Hepatocyte (in vitro differentiated cells): Measurements from ENCODE around the gene QRSL1.

Source experiments
- EZH2phosphoT487 ChIP-seq: fragments of 200-600 bp; sonication (generic); IDR thresholded peaks from one replicate; pipeline ENCODE4 v1.6.1; 2018; ENCODE audit warnings: antibody characterized with exemption, mild to moderate bottlenecking, low read depth, moderate library complexity; ENCODE audit not compliant: unreplicated experiment, severe bottlenecking
- TF ChIP-seq, protein P1 (sequence below): fragments of 200-600 bp; sonication (generic); IDR thresholded peaks from 2 replicates; pipeline ENCODE4 v1.5.1; 2016; ENCODE audit warnings: antibody characterized with exemption, mild to moderate bottlenecking; ENCODE audit not compliant: poor library complexity

DNA sequence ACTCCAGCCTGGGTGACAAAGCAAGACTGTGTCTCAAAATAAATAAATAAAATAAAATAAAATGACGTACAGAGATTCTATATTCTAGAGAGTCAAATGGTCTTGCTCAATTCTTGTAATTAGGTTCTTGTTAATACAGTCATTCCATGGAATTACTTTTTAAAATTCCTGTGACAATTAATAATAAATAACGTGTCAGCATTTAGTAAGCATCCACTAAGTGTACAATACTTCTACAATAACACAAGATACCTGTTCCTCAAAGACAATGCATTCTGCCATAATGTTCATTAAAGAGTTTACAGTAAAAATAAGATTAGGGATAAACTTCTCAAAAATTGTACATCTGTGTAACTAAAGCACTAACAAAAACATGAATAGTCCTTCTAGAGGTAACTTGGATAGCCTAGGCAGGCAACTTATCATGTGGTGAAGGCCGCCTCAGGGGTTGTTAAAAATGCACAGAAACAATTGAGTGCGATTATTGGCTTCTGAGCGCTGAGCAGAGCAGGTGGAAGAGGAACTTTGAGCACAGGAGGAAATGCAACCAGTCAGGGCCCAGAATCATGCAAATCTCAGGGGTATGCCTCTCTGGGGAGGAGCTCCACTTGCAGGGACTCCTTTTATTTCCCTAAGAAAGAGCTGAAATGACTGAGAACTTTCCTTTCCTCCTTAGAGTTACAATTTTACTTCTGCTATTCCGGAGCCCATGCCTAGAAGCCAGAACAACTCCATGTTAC is 37.1 kb downstream of the QRSL1 start:
- TF ChIP-seq, protein P1, sequence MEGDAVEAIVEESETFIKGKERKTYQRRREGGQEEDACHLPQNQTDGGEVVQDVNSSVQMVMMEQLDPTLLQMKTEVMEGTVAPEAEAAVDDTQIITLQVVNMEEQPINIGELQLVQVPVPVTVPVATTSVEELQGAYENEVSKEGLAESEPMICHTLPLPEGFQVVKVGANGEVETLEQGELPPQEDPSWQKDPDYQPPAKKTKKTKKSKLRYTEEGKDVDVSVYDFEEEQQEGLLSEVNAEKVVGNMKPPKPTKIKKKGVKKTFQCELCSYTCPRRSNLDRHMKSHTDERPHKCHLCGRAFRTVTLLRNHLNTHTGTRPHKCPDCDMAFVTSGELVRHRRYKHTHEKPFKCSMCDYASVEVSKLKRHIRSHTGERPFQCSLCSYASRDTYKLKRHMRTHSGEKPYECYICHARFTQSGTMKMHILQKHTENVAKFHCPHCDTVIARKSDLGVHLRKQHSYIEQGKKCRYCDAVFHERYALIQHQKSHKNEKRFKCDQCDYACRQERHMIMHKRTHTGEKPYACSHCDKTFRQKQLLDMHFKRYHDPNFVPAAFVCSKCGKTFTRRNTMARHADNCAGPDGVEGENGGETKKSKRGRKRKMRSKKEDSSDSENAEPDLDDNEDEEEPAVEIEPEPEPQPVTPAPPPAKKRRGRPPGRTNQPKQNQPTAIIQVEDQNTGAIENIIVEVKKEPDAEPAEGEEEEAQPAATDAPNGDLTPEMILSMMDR, result no peak
- no peak for TF ChIP-seq EZH2phosphoT487
